OCI-LY3 (cell line): ENCODE results near the gene LZTFL1.

Experiments used
- CTCF ChIP-seq: fragments of 200-600, 300-600 bp; sonication (generic); IDR thresholded peaks from 2 replicates; pipeline ENCODE4 v1.5.1; 2014; ENCODE audit warnings: antibody characterized with exemption, low read length, low read depth
- EZH2phosphoT487 ChIP-seq: fragments of 200-600 bp; shearing (Covaris generic); IDR thresholded peaks from 2 replicates; pipeline ENCODE4 v1.6.1; 2018; ENCODE audit warnings: antibody characterized with exemption, mixed run types, low read depth

GRCh38 chr3:45887759-45888511 is 46.0 kb upstream of the LZTFL1 start:
- TF ChIP-seq CTCF (no peak), EZH2phosphoT487 (no peak)
